Naive B cell (primary cell): Measurements from ENCODE around the gene CTBP1. TPM values are rescaled to one million over a fixed set of nuclear protein-coding genes. Genes with fewer than 3 reads are reported as not detected.

ENCODE experiments used
- ATAC-seq, 2 donors: fragments of 150-1000 bp; cut with Tn5 transposase; 2 replicates each; pipeline ENCODE4 v1.10.0; 2021; ENCODE audit warnings: low read depth in 2 of 2, mild to moderate bottlenecking in 2 of 2, moderate library complexity in 2 of 2
- DNase-seq: peaks from one replicate; pipeline ENCODE4 v3.0.0; 2022
- H3K27ac Mint-ChIP-seq, 6 donors: one replicate each; pipeline ENCODE4 v1.8.0; 2020 to 2022; ENCODE audit warnings: mild to moderate bottlenecking in 6 of 6, mixed read lengths in 6 of 6, moderate library complexity in 5 of 6, inconsistent platforms in 2 of 6
- H3K27me3 Mint-ChIP-seq, 3 donors: one replicate each; pipeline ENCODE4 v1.8.0; 2021 to 2022; ENCODE audit warnings: mixed read lengths in 3 of 3, mild to moderate bottlenecking in 1 of 3
- H3K36me3 Mint-ChIP-seq, 2 donors: one replicate each; pipeline ENCODE4 v1.8.0; 2020 to 2022; ENCODE audit warnings: mixed read lengths in 2 of 2, inconsistent platforms in 1 of 2, mild to moderate bottlenecking in 1 of 2
- H3K4me1 Mint-ChIP-seq, 3 donors: one replicate each; pipeline ENCODE4 v1.8.0; 2020 to 2022; ENCODE audit warnings: mixed read lengths in 3 of 3, inconsistent platforms in 1 of 3, mild to moderate bottlenecking in 1 of 3, moderate library complexity in 1 of 3
- H3K4me3 Mint-ChIP-seq, 8 donors: one replicate each; pipeline ENCODE4 v1.8.0; 2020 to 2022; ENCODE audit warnings: mild to moderate bottlenecking in 8 of 8, mixed read lengths in 8 of 8, moderate library complexity in 8 of 8, inconsistent platforms in 2 of 8
- H3K9me3 Mint-ChIP-seq, 7 donors: one replicate each; pipeline ENCODE4 v1.8.0; 2020 to 2022; ENCODE audit warnings: mixed read lengths in 7 of 7, mild to moderate bottlenecking in 5 of 7, inconsistent platforms in 2 of 7, moderate library complexity in 1 of 7
- polyA plus RNA-seq, 6 donors: library from polyadenylated mRNA; unstranded; fragments of 300-500 nt; fragmentation: Illumina TruSeq; gene quantifications; one replicate each; pipeline ENCODE4 v1.2.3, GENCODE V29; 2021; ENCODE audit warnings: low read depth in 6 of 6

Gene CTBP1
- polyA plus RNA-seq, 6 donors from 2014 or later, result 46.4 to 98.8 (median 79.8) TPM

GRCh38 chr4:1201851-1202525 is 46.9 kb downstream of the CTBP1 start:
- no peaks in the 10 kb centered on the region for H3K9me3 Mint-ChIP-seq
- peak; percentile 39 for DNase-seq
- ATAC-seq, result peak; percentile 47 to 48
- no peaks in the 10 kb centered on the region for H3K27me3 Mint-ChIP-seq
- peaks cover 11 to 39% (median 36%) of the 10 kb centered on the region in 3 donors for H3K4me1 Mint-ChIP-seq
- H3K36me3 Mint-ChIP-seq, result no peaks in the 10 kb centered on the region
- peak overlapping the region; percentile 63 to 93 (median 91) for H3K27ac Mint-ChIP-seq
- H3K4me3 Mint-ChIP-seq, result peak overlapping the region; percentile 75 to 90 (median 79)

GRCh38 chr4:1200425-1201035 is 48.4 kb downstream of the CTBP1 start:
- Mint-ChIP-seq H3K36me3 (no peaks in the 10 kb centered on the region), H3K9me3 (no peaks in the 10 kb centered on the region), H3K4me3 (peak overlapping the region in 5 of 8 donors; percentile 22 to 83 (median 78)), H3K27ac (no peak overlapping the region), H3K27me3 (no peaks in the 10 kb centered on the region), H3K4me1 (peaks cover 11 to 39% (median 36%) of the 10 kb centered on the region in 3 donors)
- ATAC-seq (no peak), DNase-seq (no peak)

- H3K4me1 Mint-ChIP-seq, result peaks cover 11 to 37% (median 36%) of the 10 kb centered on the region in 3 donors
- H3K9me3 Mint-ChIP-seq, result no peaks in the 10 kb centered on the region
- peak overlapping the region in 2 of 8 donors; percentile 24 to 82 for H3K4me3 Mint-ChIP-seq
- DNase-seq (no peak), ATAC-seq (no peak)
- no peaks in the 10 kb centered on the region for H3K27me3 Mint-ChIP-seq
- peak overlapping the region in 1 of 6 donors; percentile 41 for H3K27ac Mint-ChIP-seq
- H3K36me3 Mint-ChIP-seq, result no peaks in the 10 kb centered on the region
Measured at GRCh38 chr4:1199556-1200331, 49.2 kb downstream of the CTBP1 start.

GRCh38 chr4:1198098-1198844 is 50.7 kb downstream of the CTBP1 start:
- no peaks in the 10 kb centered on the region for H3K27me3 Mint-ChIP-seq
- no peak for ATAC-seq
- DNase-seq, result no peak
- H3K36me3 Mint-ChIP-seq, result no peaks in the 10 kb centered on the region
- H3K9me3 Mint-ChIP-seq, result no peaks in the 10 kb centered on the region
- H3K4me1 Mint-ChIP-seq, result peaks cover 11 to 23% (median 22%) of the 10 kb centered on the region in 3 donors
- H3K4me3 Mint-ChIP-seq, result peak overlapping the region in 2 of 8 donors; percentile 59 to 71
- peak overlapping the region in 1 of 6 donors; percentile 82 for H3K27ac Mint-ChIP-seq

- ATAC-seq (no peak), DNase-seq (no peak)
- peak overlapping the region in 1 of 8 donors; percentile 33 for H3K4me3 Mint-ChIP-seq
- H3K27me3 Mint-ChIP-seq, result no peaks in the 10 kb centered on the region
- H3K4me1 Mint-ChIP-seq, result peaks cover 4 to 11% (median 7%) of the 10 kb centered on the region in 3 donors
- H3K9me3 Mint-ChIP-seq, result no peaks in the 10 kb centered on the region
- no peak overlapping the region for H3K27ac Mint-ChIP-seq
- H3K36me3 Mint-ChIP-seq, result no peaks in the 10 kb centered on the region
Measured at GRCh38 chr4:1196421-1197183, 52.3 kb downstream of the CTBP1 start.

GRCh38 chr4:1195891-1196401 is 53.0 kb downstream of the CTBP1 start:
- DNase-seq (no peak), ATAC-seq (no peak)
- Mint-ChIP-seq H3K27ac (no peak overlapping the region), H3K9me3 (peaks cover 0 to 2% (median 0%) of the 10 kb centered on the region in 7 donors), H3K27me3 (no peaks in the 10 kb centered on the region), H3K4me3 (no peak overlapping the region), H3K36me3 (no peaks in the 10 kb centered on the region), H3K4me1 (peaks cover 0 to 5% (median under 1%) of the 10 kb centered on the region in 3 donors)

- no peak overlapping the region for H3K4me3 Mint-ChIP-seq
- peak overlapping the region in 1 of 6 donors; percentile 41 for H3K27ac Mint-ChIP-seq
- peaks cover 0 to 3% (median 0%) of the 10 kb centered on the region in 3 donors for H3K4me1 Mint-ChIP-seq
- H3K36me3 Mint-ChIP-seq, result no peaks in the 10 kb centered on the region
- ATAC-seq (no peak), DNase-seq (no peak)
- H3K27me3 Mint-ChIP-seq, result no peaks in the 10 kb centered on the region
- H3K9me3 Mint-ChIP-seq, result peaks cover 0 to 2% (median 0%) of the 10 kb centered on the region in 7 donors
Measured at GRCh38 chr4:1195109-1195671, 53.7 kb downstream of the CTBP1 start.

GRCh38 chr4:1194010-1194900 is 54.7 kb downstream of the CTBP1 start:
- Mint-ChIP-seq H3K36me3 (no peaks in the 10 kb centered on the region), H3K9me3 (peaks cover 0 to 2% (median 0%) of the 10 kb centered on the region in 7 donors), H3K4me3 (no peak overlapping the region), H3K27me3 (no peaks in the 10 kb centered on the region), H3K27ac (no peak overlapping the region), H3K4me1 (no peaks in the 10 kb centered on the region)
- ATAC-seq (no peak), DNase-seq (no peak)

- no peak overlapping the region for H3K4me3 Mint-ChIP-seq
- H3K27me3 Mint-ChIP-seq, result no peaks in the 10 kb centered on the region
Measured at GRCh38 chr4:1193206-1194009, 55.5 kb downstream of the CTBP1 start.

GRCh38 chr4:1192493-1193205 is 56.3 kb downstream of the CTBP1 start:
- H3K27ac Mint-ChIP-seq, result no peak overlapping the region
- DNase-seq, result no peak
- ATAC-seq, result no peak
- no peak overlapping the region for H3K4me3 Mint-ChIP-seq
- H3K9me3 Mint-ChIP-seq, result peaks cover 0 to 2% (median 0%) of the 10 kb centered on the region in 7 donors
- H3K4me1 Mint-ChIP-seq, result peaks cover 0 to 3% (median 0%) of the 10 kb centered on the region in 3 donors
- H3K36me3 Mint-ChIP-seq, result no peaks in the 10 kb centered on the region
- no peaks in the 10 kb centered on the region for H3K27me3 Mint-ChIP-seq

More at GRCh38 chr4:1193206-1194009, 55.5 kb downstream of the CTBP1 start:
- DNase-seq (no peak), ATAC-seq (no peak)
- Mint-ChIP-seq H3K9me3 (peaks cover 0 to 2% (median 0%) of the 10 kb centered on the region in 7 donors), H3K27ac (peak overlapping the region in 1 of 6 donors; percentile 56), H3K4me1 (no peaks in the 10 kb centered on the region), H3K36me3 (no peaks in the 10 kb centered on the region)
